CD4-positive, alpha-beta T cell (primary cell): ENCODE data around the gene CHST12. TPM values are rescaled to one million over a fixed set of nuclear protein-coding genes. Genes with fewer than 3 reads are reported as not detected.

ENCODE experiments used
- ATAC-seq: fragments of 200-7000 bp; cut with Tn5 transposase; one replicate; pipeline ENCODE4 v1.10.0; 2022; ENCODE audit warnings: mild to moderate bottlenecking; ENCODE audit not compliant: poor library complexity
- CTCF ChIA-PET: fragments of 350-600 bp; sonication (Branson Sonifier 250); formaldehyde crosslinking; loops from one replicate; lab custom pipeline; 2021; ENCODE audit warnings: antibody characterized with exemption, inconsistent platforms; lab: Charles Lee
- POLR2A ChIA-PET: fragments of 350-600 bp; sonication (Branson Sonifier 250); formaldehyde crosslinking; loops from one replicate; lab custom pipeline; 2021; ENCODE audit warnings: antibody characterized with exemption, inconsistent platforms; lab: Charles Lee
- DNase-seq, 14 experiments: peaks; one replicate each; pipeline ENCODE4 v3.0.0-alpha.2; 2013 to 2020; ENCODE audit warnings: mixed read lengths in 2 of 14
- H3K27ac ChIP-seq, 2 donors: one replicate each; pipeline versions ENCODE4 v1.5.1 to v1.7.0; 2013; ENCODE audit warnings: low read length in 2 of 2, low read depth in 1 of 2, mild to moderate bottlenecking in 1 of 2
- H3K27me3 ChIP-seq, 2 experiments: 1 replicate in 1 of 2; 2 replicates in 1 of 2; pipeline versions ENCODE4 v1.6.1 to v1.7.0; 2013; ENCODE audit warnings: low read length in 2 of 2, control low read depth in 1 of 2, mild to moderate bottlenecking in 1 of 2, moderate library complexity in 1 of 2; ENCODE audit not compliant: insufficient read depth in 2 of 2, control insufficient read depth in 1 of 2
- H3K36me3 ChIP-seq: one replicate; pipeline ENCODE4 v1.6.1; 2013; ENCODE audit warnings: low read length, control low read depth; ENCODE audit not compliant: insufficient read depth
- H3K4me1 ChIP-seq: one replicate; pipeline ENCODE4 v1.6.1; 2013; ENCODE audit warnings: low read length, control low read depth; ENCODE audit not compliant: insufficient read depth
- H3K4me3 ChIP-seq: one replicate; pipeline ENCODE4 v1.5.1; 2013; ENCODE audit warnings: mild to moderate bottlenecking, low read length, moderate library complexity
- H3K9me3 ChIP-seq, 2 experiments: 1 replicate in 1 of 2; 2 replicates in 1 of 2; pipeline versions ENCODE4 v1.6.1 to v1.7.0; 2013; ENCODE audit warnings: low read length in 2 of 2, mild to moderate bottlenecking in 2 of 2, control low read depth in 1 of 2, moderate library complexity in 1 of 2; ENCODE audit not compliant: control insufficient read depth in 1 of 2, insufficient read depth in 1 of 2
- H3K27ac Mint-ChIP-seq: one replicate; pipeline ENCODE4 v1.8.0; 2020; ENCODE audit warnings: mixed read lengths
- H3K27me3 Mint-ChIP-seq: one replicate; pipeline ENCODE4 v1.8.0; 2021; ENCODE audit warnings: mixed read lengths
- H3K36me3 Mint-ChIP-seq: one replicate; pipeline ENCODE4 v1.8.0; 2021; ENCODE audit warnings: low read depth, mixed read lengths
- H3K4me1 Mint-ChIP-seq: one replicate; pipeline ENCODE4 v1.8.0; 2021; ENCODE audit warnings: low read depth, mixed read lengths
- H3K4me3 Mint-ChIP-seq: one replicate; pipeline ENCODE4 v1.8.0; 2020; ENCODE audit warnings: mild to moderate bottlenecking, mixed read lengths
- H3K9me3 Mint-ChIP-seq: one replicate; pipeline ENCODE4 v1.8.0; 2020; ENCODE audit warnings: mixed read lengths
- intact Hi-C, 2 experiments: fragments of 100-400 bp; cut with DNase I in 1 of 2; cut with micrococcal nuclease in 1 of 2; formaldehyde crosslinking; loops; one replicate each; pipeline versions ENCODE4 v1.15.1 to v1.9.0; 2023 to 2025; cut with DNase I, micrococcal nuclease
- total RNA-seq, 174 experiments: library from RNA in 2 of 174; stranded (reverse) in 2 of 174; gene quantifications; one replicate each; pipeline ENCODE4 v1.2.3 and lab custom pipeline; 2021 to 2026
- TF ChIP-seq, protein P1 (sequence below): fragments of 200-600 bp; IDR thresholded peaks from one replicate; pipeline ENCODE4 v1.8.0; 2022; ENCODE audit warnings: antibody characterized with exemption, mild to moderate bottlenecking

CHST12 gene
- total RNA-seq, 2 experiments from 2014 or later, result 6.6 to 8.6 TPM

- POLR2A ChIA-PET, result no interaction called here
- no peaks in the 10 kb centered on the region for H3K27me3 ChIP-seq
- H3K4me1 ChIP-seq, result peaks cover 19% of the 10 kb centered on the region
- no peaks in the 10 kb centered on the region for H3K36me3 ChIP-seq
- CTCF ChIA-PET, result interaction anchor here (1.4 kb wide), 1 partner anchor 10 kb away, joined by 4 read pairs; no protein-coding TSS in a partner anchor
- no peaks in the 10 kb centered on the region for H3K9me3 Mint-ChIP-seq
- no peak overlapping the region for H3K27ac Mint-ChIP-seq
- H3K9me3 ChIP-seq, result peaks cover 6 to 18% of the 10 kb centered on the region in 2 experiments
- H3K4me3 ChIP-seq, result no peak overlapping the region
- H3K36me3 Mint-ChIP-seq, result no peaks in the 10 kb centered on the region
- H3K27me3 Mint-ChIP-seq, result no peaks in the 10 kb centered on the region
- intact Hi-C loops, result loop anchor here in 1 of 2 experiments (1.0 to 5.0 kb wide), 2 partner anchors 44 to 89 kb away; no protein-coding TSS in a partner anchor
- H3K27ac ChIP-seq, result no peak overlapping the region
- H3K4me3 Mint-ChIP-seq, result no peak overlapping the region
- DNase-seq, result peak in 1 of 14 experiments; percentile 15
- ATAC-seq, result no peak
- TF ChIP-seq, protein P1, sequence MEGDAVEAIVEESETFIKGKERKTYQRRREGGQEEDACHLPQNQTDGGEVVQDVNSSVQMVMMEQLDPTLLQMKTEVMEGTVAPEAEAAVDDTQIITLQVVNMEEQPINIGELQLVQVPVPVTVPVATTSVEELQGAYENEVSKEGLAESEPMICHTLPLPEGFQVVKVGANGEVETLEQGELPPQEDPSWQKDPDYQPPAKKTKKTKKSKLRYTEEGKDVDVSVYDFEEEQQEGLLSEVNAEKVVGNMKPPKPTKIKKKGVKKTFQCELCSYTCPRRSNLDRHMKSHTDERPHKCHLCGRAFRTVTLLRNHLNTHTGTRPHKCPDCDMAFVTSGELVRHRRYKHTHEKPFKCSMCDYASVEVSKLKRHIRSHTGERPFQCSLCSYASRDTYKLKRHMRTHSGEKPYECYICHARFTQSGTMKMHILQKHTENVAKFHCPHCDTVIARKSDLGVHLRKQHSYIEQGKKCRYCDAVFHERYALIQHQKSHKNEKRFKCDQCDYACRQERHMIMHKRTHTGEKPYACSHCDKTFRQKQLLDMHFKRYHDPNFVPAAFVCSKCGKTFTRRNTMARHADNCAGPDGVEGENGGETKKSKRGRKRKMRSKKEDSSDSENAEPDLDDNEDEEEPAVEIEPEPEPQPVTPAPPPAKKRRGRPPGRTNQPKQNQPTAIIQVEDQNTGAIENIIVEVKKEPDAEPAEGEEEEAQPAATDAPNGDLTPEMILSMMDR, result no peak
- no peaks in the 10 kb centered on the region for H3K4me1 Mint-ChIP-seq
These were observed 75.4 kb downstream of the CHST12 start for GRCh38 chr7:2478800-2479199.

DNA sequence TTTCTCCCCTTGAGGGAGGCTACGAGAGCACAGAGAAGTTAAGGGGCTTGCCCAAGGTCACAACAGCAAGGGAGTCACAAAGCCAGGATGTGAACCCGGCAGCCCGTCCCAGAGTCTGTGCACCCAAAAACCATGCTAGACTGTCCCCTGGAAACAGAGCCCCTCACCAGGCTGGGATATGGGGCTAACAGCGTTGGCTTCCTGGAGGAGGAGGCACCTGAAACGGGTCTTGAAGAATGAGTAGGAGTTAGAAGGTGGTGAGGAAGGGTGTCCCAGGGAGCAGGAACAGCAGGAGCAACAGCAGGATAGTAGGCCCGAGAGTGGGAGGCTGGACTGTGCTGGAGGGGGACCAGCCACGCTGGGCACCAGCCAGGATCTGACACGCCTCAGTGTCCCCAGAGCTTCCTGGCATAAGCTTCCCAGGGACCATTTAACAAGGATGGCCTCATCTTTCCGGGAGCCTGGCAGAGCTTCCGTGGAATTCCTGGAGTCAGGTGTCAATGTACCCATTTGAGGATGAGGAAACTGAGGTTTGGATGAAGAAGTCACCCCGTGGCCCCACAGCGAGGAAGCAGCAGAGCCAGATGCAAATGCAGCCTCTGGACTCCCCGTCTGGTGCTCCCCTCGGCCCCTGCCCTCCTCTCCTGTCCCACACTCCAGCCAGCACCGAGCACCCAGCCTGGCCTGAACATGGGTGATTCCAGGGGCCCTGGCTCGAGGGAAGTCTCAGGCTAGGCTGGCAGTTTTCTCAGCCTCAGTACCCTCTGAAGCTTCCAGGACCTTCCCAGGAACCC lies 76.1 kb downstream of the CHST12 start:
- no peaks in the 10 kb centered on the region for H3K36me3 Mint-ChIP-seq
- TF ChIP-seq, protein P1, result no peak
- intact Hi-C loops, result loop anchor here in 1 of 2 experiments (5.0 kb wide), 1 partner anchor 43 kb away; no protein-coding TSS in a partner anchor
- ChIA-PET CTCF (interaction anchor here (1.4 kb wide), 1 partner anchor 10 kb away, joined by 4 read pairs; no protein-coding TSS in a partner anchor), POLR2A (no interaction called here)
- H3K27me3 Mint-ChIP-seq, result no peaks in the 10 kb centered on the region
- DNase-seq (no peak), ATAC-seq (no peak)
- no peak overlapping the region for H3K4me3 Mint-ChIP-seq
- Histone ChIP-seq H3K27ac (no peak overlapping the region), H3K4me3 (no peak overlapping the region), H3K36me3 (no peaks in the 10 kb centered on the region), H3K4me1 (peaks cover 19% of the 10 kb centered on the region), H3K27me3 (no peaks in the 10 kb centered on the region), H3K9me3 (peaks cover 6 to 18% of the 10 kb centered on the region in 2 experiments)
- no peaks in the 10 kb centered on the region for H3K9me3 Mint-ChIP-seq
- no peaks in the 10 kb centered on the region for H3K4me1 Mint-ChIP-seq
- H3K27ac Mint-ChIP-seq, result no peak overlapping the region

DNA sequence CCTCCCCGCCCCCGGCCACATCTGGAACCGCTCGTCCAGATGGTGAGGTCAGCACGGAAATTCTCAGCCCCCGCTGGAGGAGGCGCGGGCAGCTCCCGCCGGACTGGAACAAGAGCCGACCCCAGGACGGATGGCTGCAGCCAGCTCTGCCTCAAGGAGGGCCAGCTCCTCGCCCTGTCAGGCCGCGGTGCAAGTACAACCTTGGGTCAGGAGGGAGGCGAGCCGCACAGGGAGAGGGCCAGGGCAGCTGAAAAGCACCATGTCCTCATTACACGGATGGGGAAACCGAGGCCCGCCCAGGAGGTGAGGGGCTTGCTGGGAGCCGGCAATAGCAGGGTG lies 76.6 kb downstream of the CHST12 start:
- Mint-ChIP-seq H3K36me3 (no peaks in the 10 kb centered on the region), H3K27ac (no peak overlapping the region), H3K4me1 (no peaks in the 10 kb centered on the region), H3K9me3 (no peaks in the 10 kb centered on the region), H3K27me3 (no peaks in the 10 kb centered on the region), H3K4me3 (no peak overlapping the region)
- ATAC-seq (no peak), DNase-seq (peak in 1 of 14 experiments; percentile 15)
- Histone ChIP-seq H3K9me3 (peaks cover 6 to 18% of the 10 kb centered on the region in 2 experiments), H3K27ac (no peak overlapping the region), H3K27me3 (no peaks in the 10 kb centered on the region), H3K4me3 (no peak overlapping the region), H3K36me3 (no peaks in the 10 kb centered on the region), H3K4me1 (peaks cover 19% of the 10 kb centered on the region)
- intact Hi-C loops, result no loop called here
- TF ChIP-seq, protein P1, result no peak
- CTCF ChIA-PET, result interaction anchor here (1.4 kb wide), 1 partner anchor 11 kb away, joined by 4 read pairs; no protein-coding TSS in a partner anchor
- POLR2A ChIA-PET, result no interaction called here
